ENCODE results near the gene ONECUT3.
"Not testable (repeated sequence)": the region's sequence is repeated elsewhere in the genome, so short reads cannot be mapped to it uniquely, and the experiment has no call there.

ONECUT3 gene

GRCh38 chr19:1755467-1756171 is 2.3 kb downstream of the ONECUT3 start:
- no peak for DNase-seq (ENCODE audit: low spot score)

GRCh38 chr19:1756264-1756663 is 3.0 kb downstream of the ONECUT3 start:
- no peak for DNase-seq (ENCODE audit: low spot score)

GRCh38 chr19:1756705-1757465 is 3.6 kb downstream of the ONECUT3 start:
- DNase-seq (ENCODE audit: low spot score), result no peak

GRCh38 chr19:1757468-1758230 is 4.3 kb downstream of the ONECUT3 start:
- DNase-seq (ENCODE audit: low spot score), result no peak

- no peak for DNase-seq (ENCODE audit: low spot score)
These were observed 4.9 kb downstream of the ONECUT3 start for GRCh38 chr19:1758231-1758577.

- no peak for DNase-seq (ENCODE audit: low spot score)
These were observed 5.9 kb downstream of the ONECUT3 start for GRCh38 chr19:1758959-1759903.

GRCh38 chr19:1760020-1760419 is 6.7 kb downstream of the ONECUT3 start:
- no peak for DNase-seq (ENCODE audit: low spot score)

GRCh38 chr19:1760786-1761527 is 7.7 kb downstream of the ONECUT3 start:
- not testable (repeated sequence) for DNase-seq (ENCODE audit: low spot score)

GRCh38 chr19:1761528-1762242 is 8.4 kb downstream of the ONECUT3 start:
- no peak for DNase-seq (ENCODE audit: low spot score)

GRCh38 chr19:1762243-1763117 is 9.2 kb downstream of the ONECUT3 start:
- DNase-seq (ENCODE audit: low spot score), result no peak

- DNase-seq (ENCODE audit: low spot score), result no peak
These were observed 10.6 kb downstream of the ONECUT3 start for GRCh38 chr19:1763648-1764639.

- no peak for DNase-seq (ENCODE audit: low spot score)
These were observed 11.4 kb downstream of the ONECUT3 start for GRCh38 chr19:1764729-1765128.

- peak; percentile 43 for DNase-seq (ENCODE audit: low spot score)
These were observed 12.1 kb downstream of the ONECUT3 start for GRCh38 chr19:1765232-1765903.

- no peak for DNase-seq (ENCODE audit: low spot score)
These were observed 12.8 kb downstream of the ONECUT3 start for GRCh38 chr19:1765904-1766799.

GRCh38 chr19:1766800-1767352 is 13.6 kb downstream of the ONECUT3 start:
- DNase-seq (ENCODE audit: low spot score), result no peak

GRCh38 chr19:1767464-1767933 is 14.2 kb downstream of the ONECUT3 start:
- DNase-seq (ENCODE audit: low spot score), result peak; percentile 56

All from SK-N-DZ (cell line).